CD14-positive monocyte (primary cell): ENCODE measurements around the gene CBX3. TPM values are rescaled to one million over a fixed set of nuclear protein-coding genes. Genes with fewer than 3 reads are reported as not detected.

Experiments used
- DNase-seq, 3 donors: peaks; one replicate each; pipeline ENCODE4 v3.0.0-alpha.2; 2011 to 2022
- H2AFZ ChIP-seq: 2 replicates; pipeline ENCODE4 v1.6.0; 2012; ENCODE audit warnings: mild to moderate bottlenecking, low read depth, low read length, inconsistent platforms; ENCODE audit not compliant: insufficient read depth, poor library complexity, severe bottlenecking
- H3K27ac ChIP-seq, 2 donors: 1 replicate in 1 of 2; 2 replicates in 1 of 2; pipeline ENCODE4 v1.5.1; 2012 to 2013; ENCODE audit warnings: low read length in 2 of 2, control low read depth in 1 of 2, inconsistent platforms in 1 of 2, low read depth in 1 of 2, mild to moderate bottlenecking in 1 of 2
- H3K27me3 ChIP-seq, 2 donors: one replicate each; pipeline versions ENCODE4 v1.6.0 to v1.6.1; 2011 to 2013; ENCODE audit warnings: low read length in 2 of 2; ENCODE audit not compliant: control insufficient read depth in 2 of 2, insufficient read depth in 2 of 2
- H3K36me3 ChIP-seq, 2 donors: replicated peaks in 1 of 2; 1 replicate in 1 of 2; 2 replicates in 1 of 2; pipeline versions ENCODE4 v1.5.1 to v1.6.1; 2012 to 2013; ENCODE audit warnings: low read length in 2 of 2, control low read depth in 1 of 2, inconsistent platforms in 1 of 2, mild to moderate bottlenecking in 1 of 2; ENCODE audit not compliant: insufficient read depth in 2 of 2, control insufficient read depth in 1 of 2
- H3K4me1 ChIP-seq, 2 donors: 1 replicate in 1 of 2; 2 replicates in 1 of 2; pipeline versions ENCODE4 v1.5.1 to v1.6.1; 2012 to 2013; ENCODE audit warnings: low read length in 2 of 2, control low read depth in 1 of 2, inconsistent platforms in 1 of 2, mild to moderate bottlenecking in 1 of 2, moderate library complexity in 1 of 2; ENCODE audit not compliant: insufficient read depth in 2 of 2, control insufficient read depth in 1 of 2
- H3K4me2 ChIP-seq: replicated peaks from 2 replicates; pipeline ENCODE3; 2012; ENCODE audit warnings: low read length, moderate library complexity, mild to moderate bottlenecking; ENCODE audit not compliant: poor library complexity, severe bottlenecking; ENCODE audit errors: extremely low read depth
- H3K4me3 ChIP-seq, 3 experiments: fragments of 200-600 bp in 1 of 3; sonication (generic) in 1 of 3; replicated peaks in 1 of 3; 1 replicate in 2 of 3; 2 replicates in 1 of 3; pipeline ENCODE4 v1.5.1; 2011 to 2013; ENCODE audit warnings: low read length in 3 of 3, mild to moderate bottlenecking in 3 of 3, control low read depth in 2 of 3, low read depth in 2 of 3, inconsistent platforms in 1 of 3, moderate library complexity in 1 of 3
- H3K79me2 ChIP-seq: 2 replicates; pipeline ENCODE4 v1.6.0; 2012; ENCODE audit warnings: mild to moderate bottlenecking, control low read depth, inconsistent platforms, low read length, moderate library complexity; ENCODE audit not compliant: insufficient read depth
- H3K9ac ChIP-seq: 2 replicates; pipeline ENCODE4 v1.6.0; 2017; ENCODE audit warnings: low read length, mild to moderate bottlenecking; ENCODE audit not compliant: insufficient read depth, poor library complexity, severe bottlenecking
- H3K9me3 ChIP-seq, 2 donors: replicated peaks in 1 of 2; 1 replicate in 1 of 2; 2 replicates in 1 of 2; pipeline versions ENCODE4 v1.5.1 to v1.6.1; 2012 to 2013; ENCODE audit warnings: low read length in 2 of 2, control low read depth in 1 of 2; ENCODE audit not compliant: control insufficient read depth in 1 of 2, insufficient read depth in 1 of 2
- H4K20me1 ChIP-seq: 2 replicates; pipeline ENCODE4 v1.6.0; 2012; ENCODE audit warnings: mild to moderate bottlenecking, low read length, control low read depth, moderate library complexity; ENCODE audit not compliant: insufficient read depth
- H3K27ac Mint-ChIP-seq, 7 donors: one replicate each; pipeline ENCODE4 v1.8.0; 2020; ENCODE audit warnings: mild to moderate bottlenecking in 7 of 7, mixed read lengths in 7 of 7, moderate library complexity in 6 of 7, inconsistent platforms in 2 of 7
- H3K27me3 Mint-ChIP-seq, 3 donors: one replicate each; pipeline ENCODE4 v1.8.0; 2021 to 2022; ENCODE audit warnings: low read depth in 3 of 3, mild to moderate bottlenecking in 3 of 3, mixed read lengths in 3 of 3, moderate library complexity in 3 of 3, inconsistent platforms in 1 of 3
- H3K36me3 Mint-ChIP-seq, 2 donors: one replicate each; pipeline ENCODE4 v1.8.0; 2020; ENCODE audit warnings: mixed read lengths in 2 of 2, inconsistent platforms in 1 of 2, mild to moderate bottlenecking in 1 of 2
- H3K4me1 Mint-ChIP-seq: one replicate; pipeline ENCODE4 v1.8.0; 2020; ENCODE audit warnings: mild to moderate bottlenecking, mixed read lengths
- H3K4me3 Mint-ChIP-seq, 2 donors: one replicate each; pipeline ENCODE4 v1.8.0; 2020; ENCODE audit warnings: mild to moderate bottlenecking in 2 of 2, mixed read lengths in 2 of 2, moderate library complexity in 1 of 2
- H3K9me3 Mint-ChIP-seq, 7 donors: one replicate each; pipeline ENCODE4 v1.8.0; 2020 to 2022; ENCODE audit warnings: mixed read lengths in 7 of 7, mild to moderate bottlenecking in 6 of 7, moderate library complexity in 6 of 7, inconsistent platforms in 2 of 7
- CTCF ChIP-seq: fragments of 200-600 bp; IDR thresholded peaks from one replicate; pipeline ENCODE4 v1.8.0; 2022; ENCODE audit warnings: antibody characterized with exemption, mild to moderate bottlenecking
- WGBS: methylation state at CpG from one replicate; pipeline ENCODE4 v1.1.5; 2013; ENCODE audit warnings: missing lambda C conversion rate; ENCODE audit not compliant: insufficient coverage; 5-methylcytosine and 5-hydroxymethylcytosine counted together
- intact Hi-C, 2 donors: fragments of 100-400 bp; cut with micrococcal nuclease; formaldehyde crosslinking; loops; one replicate each; pipeline versions ENCODE4 v1.15.0 to v1.15.1; 2023
- polyA plus RNA-seq, 3 donors: library from polyadenylated mRNA; depleted of rRNA in 1 of 3; unstranded in 2 of 3; stranded (reverse) in 1 of 3; fragments of 300-500 nt in 2 of 3; fragments of >200 nt in 1 of 3; fragmentation: Illumina TruSeq in 2 of 3; gene quantifications; 1 replicate in 2 of 3; 2 replicates in 1 of 3; pipeline ENCODE4 v1.2.3, GENCODE V29; 2012 to 2021

CBX3 gene
- polyA plus RNA-seq, 3 donors, result 48.1 to 78.1 (median 63.7) TPM

GRCh38 chr7:26238032-26238431 lies 36.5 kb downstream of the CBX3 start:
- Histone ChIP-seq H2AFZ (peak overlapping the region; percentile 32), H3K9ac (no peak overlapping the region), H3K27ac (no peak overlapping the region), H3K36me3 (no peaks in the 10 kb centered on the region), H4K20me1 (no peaks in the 10 kb centered on the region), H3K9me3 (no peaks in the 10 kb centered on the region), H3K27me3 (no peaks in the 10 kb centered on the region), H3K4me2 (no peak overlapping the region), H3K4me3 (no peak overlapping the region), H3K4me1 (peaks cover 5 to 11% of the 10 kb centered on the region in 2 donors), H3K79me2 (no peaks in the 10 kb centered on the region)
- intact Hi-C loops, result loop anchor here in 1 of 2 donors (5.0 kb wide), 1 partner anchor 34 kb away; no protein-coding TSS in a partner anchor
- Mint-ChIP-seq H3K27me3 (peaks cover 0 to 8% (median 0%) of the 10 kb centered on the region in 3 donors), H3K9me3 (peaks cover 0 to 2% (median 0%) of the 10 kb centered on the region in 7 donors), H3K27ac (no peak overlapping the region), H3K4me3 (no peak overlapping the region), H3K36me3 (no peaks in the 10 kb centered on the region), H3K4me1 (peaks cover 31% of the 10 kb centered on the region)
- no peak for DNase-seq
- TF ChIP-seq CTCF, result no peak
- no CpG with 5 or more reads among the region's 3 CpGs for WGBS

GRCh38 chr7:26245150-26245549 lies 43.6 kb downstream of the CBX3 start:
- intact Hi-C loops, result no loop called here
- no peak overlapping the region for H3K27ac Mint-ChIP-seq
- H3K4me1 ChIP-seq, result no peaks in the 10 kb centered on the region
- no peak overlapping the region for H3K27ac ChIP-seq
- no peaks in the 10 kb centered on the region for H3K27me3 Mint-ChIP-seq
- no peaks in the 10 kb centered on the region for H3K36me3 Mint-ChIP-seq
- no peaks in the 10 kb centered on the region for H3K79me2 ChIP-seq
- H3K9me3 ChIP-seq, result peaks cover 0 to 14% of the 10 kb centered on the region in 2 donors
- WGBS, result 96% methylated on average over 12 of the region's 13 CpGs
- H3K36me3 ChIP-seq, result no peaks in the 10 kb centered on the region
- H3K4me2 ChIP-seq, result no peak overlapping the region
- H2AFZ ChIP-seq, result no peak overlapping the region
- H3K27me3 ChIP-seq, result no peaks in the 10 kb centered on the region
- H4K20me1 ChIP-seq, result no peaks in the 10 kb centered on the region
- no peak overlapping the region for H3K9ac ChIP-seq
- TF ChIP-seq CTCF, result no peak
- H3K4me1 Mint-ChIP-seq, result peaks cover 2% of the 10 kb centered on the region
- H3K4me3 Mint-ChIP-seq, result no peak overlapping the region
- H3K4me3 ChIP-seq, result no peak overlapping the region
- H3K9me3 Mint-ChIP-seq, result peaks cover 0 to 7% (median 0%) of the 10 kb centered on the region in 7 donors
- DNase-seq, result no peak
